ENCODE data around the gene NSDHL.
"Not testable (repeated sequence)": the region's sequence is repeated elsewhere in the genome, so short reads cannot be mapped to it uniquely, and the experiment has no call there.

Gene NSDHL

GRCh38 chrX:152832520-152832919 lies 1.7 kb downstream of the NSDHL start:
- Mint-ChIP-seq H3K36me3 (ENCODE audit: low read depth) (peaks cover 45% of the 10 kb centered on the region), H3K4me3 (peak overlapping the region; percentile 88 to 99 (median 97)), H3K27me3 (ENCODE audit: low read depth) (no peaks in the 10 kb centered on the region), H3K4me1 (peaks cover 17% of the 10 kb centered on the region), H3K9me3 (peaks cover 25% of the 10 kb centered on the region), H3K27ac (no peak overlapping the region)
- TF ChIP-seq CTCF (IDR thresholded peaks at IDR 0.05; ENCODE audit: unreplicated experiment in 3 of 3): no peak

GRCh38 chrX:152833378-152833777 lies 2.5 kb downstream of the NSDHL start:
- TF ChIP-seq CTCF (IDR thresholded peaks at IDR 0.05; ENCODE audit: unreplicated experiment in 3 of 3): no peak
- Mint-ChIP-seq H3K36me3 (ENCODE audit: low read depth) (peaks cover 52% of the 10 kb centered on the region), H3K27ac (peak overlapping the region in 1 of 3 experiments; percentile 13), H3K4me3 (peak overlapping the region; percentile 45 to 62 (median 46)), H3K4me1 (peaks cover 17% of the 10 kb centered on the region), H3K9me3 (peaks cover 27% of the 10 kb centered on the region), H3K27me3 (ENCODE audit: low read depth) (no peaks in the 10 kb centered on the region)

GRCh38 chrX:152835470-152835869 lies 4.6 kb downstream of the NSDHL start:
- peaks cover 17% of the 10 kb centered on the region for H3K4me1 Mint-ChIP-seq
- not testable (repeated sequence) for H3K27ac Mint-ChIP-seq; H3K27me3 Mint-ChIP-seq (ENCODE audit: low read depth); H3K4me3 Mint-ChIP-seq
- peaks cover 66% of the 10 kb centered on the region for H3K36me3 Mint-ChIP-seq (ENCODE audit: low read depth)
- peaks cover 35% of the 10 kb centered on the region for H3K9me3 Mint-ChIP-seq

GRCh38 chrX:152842772-152843338 lies 12.0 kb downstream of the NSDHL start:
- Mint-ChIP-seq H3K36me3 (ENCODE audit: low read depth) (peaks cover 34% of the 10 kb centered on the region), H3K9me3 (peaks cover 15% of the 10 kb centered on the region), H3K27me3 (ENCODE audit: low read depth) (no peaks in the 10 kb centered on the region), H3K27ac (no peak overlapping the region), H3K4me1 (no peaks in the 10 kb centered on the region), H3K4me3 (no peak overlapping the region)
- no peak for TF ChIP-seq CTCF (IDR thresholded peaks at IDR 0.05; ENCODE audit: unreplicated experiment in 3 of 3)

- no peak for TF ChIP-seq CTCF (IDR thresholded peaks at IDR 0.05; ENCODE audit: unreplicated experiment in 3 of 3)
- Mint-ChIP-seq H3K27me3 (ENCODE audit: low read depth) (no peaks in the 10 kb centered on the region), H3K36me3 (ENCODE audit: low read depth) (peaks cover 33% of the 10 kb centered on the region), H3K4me3 (no peak overlapping the region), H3K4me1 (no peaks in the 10 kb centered on the region), H3K27ac (no peak overlapping the region), H3K9me3 (peaks cover 10% of the 10 kb centered on the region)
Observed at GRCh38 chrX:152843852-152844251, 13.0 kb downstream of the NSDHL start.

GRCh38 chrX:152844256-152844655 lies 13.4 kb downstream of the NSDHL start:
- TF ChIP-seq CTCF (IDR thresholded peaks at IDR 0.05; ENCODE audit: unreplicated experiment in 3 of 3): no peak
- H3K36me3 Mint-ChIP-seq (ENCODE audit: low read depth): peaks cover 33% of the 10 kb centered on the region

More at GRCh38 chrX:152844256-152844655, 13.4 kb downstream of the NSDHL start:
- Mint-ChIP-seq H3K27me3 (ENCODE audit: low read depth) (no peaks in the 10 kb centered on the region), H3K9me3 (peaks cover 10% of the 10 kb centered on the region), H3K27ac (no peak overlapping the region), H3K4me3 (no peak overlapping the region), H3K4me1 (no peaks in the 10 kb centered on the region)

Data from nephron (organoid).